Astrocyte (in vitro differentiated cells and primary cell): Measurements from ENCODE around the gene PGRMC2. TPM values are rescaled to one million over a fixed set of nuclear protein-coding genes. Genes with fewer than 3 reads are reported as not detected.

Experiments
- DNase-seq: peaks from one replicate; pipeline ENCODE4 v3.0.0-alpha.2; 2010; ENCODE audit warnings: low read depth
- FAIRE-seq: peaks from 2 replicates; lab custom pipeline; 2011; peaks lifted over from hg19 to GRCh38; lab: Jason Lieb, UNC
- H2AFZ ChIP-seq: 2 replicates; pipeline ENCODE4 v1.6.0; 2012; ENCODE audit warnings: low read depth, low read length, inconsistent platforms
- H3K27ac ChIP-seq: 2 replicates; pipeline ENCODE4 v1.5.1; 2011; ENCODE audit warnings: low read depth, low read length, inconsistent platforms
- H3K27me3 ChIP-seq: 2 replicates; pipeline ENCODE4 v1.6.0; 2011; ENCODE audit warnings: low read length, inconsistent platforms; ENCODE audit not compliant: insufficient read depth
- H3K36me3 ChIP-seq: 2 replicates; pipeline ENCODE4 v1.5.1; 2011; ENCODE audit warnings: low read length, inconsistent platforms; ENCODE audit not compliant: insufficient read depth
- H3K4me1 ChIP-seq: 2 replicates; pipeline ENCODE4 v1.5.1; 2011; ENCODE audit warnings: low read length, inconsistent platforms; ENCODE audit not compliant: insufficient read depth
- H3K4me2 ChIP-seq: 2 replicates; pipeline ENCODE4 v1.6.0; 2012; ENCODE audit warnings: low read length, inconsistent platforms
- H3K4me3 ChIP-seq: 2 replicates; pipeline ENCODE4 v1.5.1; 2011; ENCODE audit warnings: low read depth, mild to moderate bottlenecking, low read length, inconsistent platforms; ENCODE audit not compliant: insufficient read depth
- H3K79me2 ChIP-seq: 2 replicates; pipeline ENCODE4 v1.6.0; 2012; ENCODE audit warnings: mild to moderate bottlenecking, low read length, inconsistent platforms; ENCODE audit not compliant: insufficient read depth
- H3K9ac ChIP-seq: 2 replicates; pipeline ENCODE4 v1.6.0; 2012; ENCODE audit warnings: mild to moderate bottlenecking, low read length, inconsistent platforms
- H3K9me3 ChIP-seq: 2 replicates; pipeline ENCODE4 v1.5.1; 2012; ENCODE audit warnings: low read depth, mild to moderate bottlenecking, low read length, inconsistent platforms; ENCODE audit not compliant: insufficient read depth
- H4K20me1 ChIP-seq: 2 replicates; pipeline ENCODE4 v1.6.0; 2012; ENCODE audit warnings: low read length, inconsistent platforms; ENCODE audit not compliant: insufficient read depth
- H3K27ac Mint-ChIP-seq: one replicate; pipeline ENCODE4 v1.8.0; 2021; ENCODE audit warnings: mild to moderate bottlenecking, mixed read lengths; ENCODE audit not compliant: unreplicated experiment
- H3K27me3 Mint-ChIP-seq: one replicate; pipeline ENCODE4 v1.8.0; 2021; ENCODE audit warnings: low read depth, mixed read lengths; ENCODE audit not compliant: unreplicated experiment
- H3K36me3 Mint-ChIP-seq: one replicate; pipeline ENCODE4 v1.8.0; 2021; ENCODE audit warnings: low read depth, mixed read lengths; ENCODE audit not compliant: unreplicated experiment
- H3K4me1 Mint-ChIP-seq: one replicate; pipeline ENCODE4 v1.8.0; 2021; ENCODE audit warnings: low read depth, mixed read lengths; ENCODE audit not compliant: unreplicated experiment
- H3K4me3 Mint-ChIP-seq: one replicate; pipeline ENCODE4 v1.8.0; 2021; ENCODE audit warnings: mild to moderate bottlenecking, moderate library complexity, mixed read lengths; ENCODE audit not compliant: unreplicated experiment
- H3K9me3 Mint-ChIP-seq: one replicate; pipeline ENCODE4 v1.8.0; 2021; ENCODE audit warnings: mild to moderate bottlenecking, mixed read lengths; ENCODE audit not compliant: unreplicated experiment
- EZH2 ChIP-seq: IDR thresholded peaks from 2 replicates; pipeline ENCODE4 v1.6.1; 2012; ENCODE audit warnings: mild to moderate bottlenecking, low read length, inconsistent platforms; ENCODE audit not compliant: insufficient read depth
- total RNA-seq: library from RNA; stranded (reverse); gene quantifications from 2 replicates; pipeline ENCODE4 v1.2.1, GENCODE V29; 2021
- TF ChIP-seq, protein P1 (sequence below): IDR thresholded peaks from 2 replicates; pipeline ENCODE4 v1.5.1; 2011; ENCODE audit warnings: low read depth, mild to moderate bottlenecking, inconsistent platforms, low read length, moderate library complexity; ENCODE audit not compliant: insufficient read depth

Gene PGRMC2
- total RNA-seq, 1 donor from 2014 or later = 158 TPM

DNA sequence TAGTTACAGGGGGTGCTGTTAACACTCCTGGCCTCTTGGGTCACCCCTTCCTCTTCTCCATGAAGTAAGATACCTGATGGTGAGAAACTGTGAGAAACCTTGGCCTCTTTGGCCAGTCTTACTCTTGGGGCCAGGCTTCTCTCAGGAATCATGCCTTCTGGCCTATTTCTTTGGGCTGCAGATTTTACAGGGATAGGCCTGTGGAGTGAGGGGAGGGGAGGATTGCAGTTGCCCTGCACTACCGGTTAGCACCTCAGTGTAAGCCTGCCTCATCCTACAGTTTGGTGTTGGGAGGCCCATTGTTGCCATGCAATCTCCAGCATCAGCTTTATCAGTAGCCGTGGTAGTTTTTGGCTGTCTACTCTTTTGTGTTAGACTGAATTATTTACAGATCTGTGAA is 7.6 kb upstream of the PGRMC2 start:
- FAIRE-seq = no peak
- Histone ChIP-seq H3K9me3 (no peaks in the 10 kb centered on the region), H3K27ac (no peak overlapping the region)

DNA sequence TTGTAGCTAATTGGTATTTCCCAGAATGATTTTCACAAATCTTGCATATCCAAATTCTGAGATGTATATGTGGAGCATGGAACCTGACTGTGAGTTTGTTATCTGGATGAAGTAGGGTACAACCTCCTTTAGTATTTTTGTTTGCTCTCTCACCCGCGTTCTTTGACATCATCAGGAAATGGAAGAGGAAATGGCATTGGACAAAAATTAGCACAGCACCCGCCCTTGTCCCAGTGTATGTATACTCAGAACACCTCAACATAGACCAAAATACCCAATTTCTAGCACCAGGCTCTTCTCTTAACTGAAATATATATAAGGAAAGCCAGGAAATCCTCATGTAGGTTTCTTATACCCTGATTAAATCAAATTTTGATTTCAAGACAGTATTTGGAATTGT is 6.9 kb upstream of the PGRMC2 start:
- no peak overlapping the region for H3K27ac Mint-ChIP-seq
- peaks cover 4% of the 10 kb centered on the region for H3K9me3 Mint-ChIP-seq
- Histone ChIP-seq H4K20me1 (no peaks in the 10 kb centered on the region), H3K4me1 (no peaks in the 10 kb centered on the region), H2AFZ (no peak overlapping the region), H3K9me3 (no peaks in the 10 kb centered on the region), H3K4me3 (no peak overlapping the region), H3K4me2 (no peak overlapping the region), H3K27ac (no peak overlapping the region), H3K36me3 (no peaks in the 10 kb centered on the region), H3K9ac (no peak overlapping the region), H3K27me3 (no peaks in the 10 kb centered on the region), H3K79me2 (no peaks in the 10 kb centered on the region)
- no peak for TF ChIP-seq EZH2
- TF ChIP-seq, protein P1, sequence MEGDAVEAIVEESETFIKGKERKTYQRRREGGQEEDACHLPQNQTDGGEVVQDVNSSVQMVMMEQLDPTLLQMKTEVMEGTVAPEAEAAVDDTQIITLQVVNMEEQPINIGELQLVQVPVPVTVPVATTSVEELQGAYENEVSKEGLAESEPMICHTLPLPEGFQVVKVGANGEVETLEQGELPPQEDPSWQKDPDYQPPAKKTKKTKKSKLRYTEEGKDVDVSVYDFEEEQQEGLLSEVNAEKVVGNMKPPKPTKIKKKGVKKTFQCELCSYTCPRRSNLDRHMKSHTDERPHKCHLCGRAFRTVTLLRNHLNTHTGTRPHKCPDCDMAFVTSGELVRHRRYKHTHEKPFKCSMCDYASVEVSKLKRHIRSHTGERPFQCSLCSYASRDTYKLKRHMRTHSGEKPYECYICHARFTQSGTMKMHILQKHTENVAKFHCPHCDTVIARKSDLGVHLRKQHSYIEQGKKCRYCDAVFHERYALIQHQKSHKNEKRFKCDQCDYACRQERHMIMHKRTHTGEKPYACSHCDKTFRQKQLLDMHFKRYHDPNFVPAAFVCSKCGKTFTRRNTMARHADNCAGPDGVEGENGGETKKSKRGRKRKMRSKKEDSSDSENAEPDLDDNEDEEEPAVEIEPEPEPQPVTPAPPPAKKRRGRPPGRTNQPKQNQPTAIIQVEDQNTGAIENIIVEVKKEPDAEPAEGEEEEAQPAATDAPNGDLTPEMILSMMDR = no peak
- no peak overlapping the region for H3K4me3 Mint-ChIP-seq
- FAIRE-seq (no peak), DNase-seq (no peak)
- no peaks in the 10 kb centered on the region for H3K27me3 Mint-ChIP-seq
- peaks cover 6% of the 10 kb centered on the region for H3K36me3 Mint-ChIP-seq
- peaks cover 12% of the 10 kb centered on the region for H3K4me1 Mint-ChIP-seq

More for the DNA sequence above, 7.6 kb upstream of the PGRMC2 start:
- Mint-ChIP-seq H3K4me3 (no peak overlapping the region), H3K9me3 (peaks cover 4% of the 10 kb centered on the region), H3K36me3 (peaks cover 11% of the 10 kb centered on the region), H3K4me1 (peaks cover 13% of the 10 kb centered on the region), H3K27ac (no peak overlapping the region), H3K27me3 (no peaks in the 10 kb centered on the region)
- H3K27me3 ChIP-seq = no peaks in the 10 kb centered on the region
- no peak overlapping the region for H3K4me3 ChIP-seq
- no peak for DNase-seq
- H3K79me2 ChIP-seq = no peaks in the 10 kb centered on the region
- no peaks in the 10 kb centered on the region for H4K20me1 ChIP-seq
- H3K4me1 ChIP-seq = no peaks in the 10 kb centered on the region
- no peak for TF ChIP-seq EZH2
- TF ChIP-seq, protein P1 = no peak
- H3K4me2 ChIP-seq = no peak overlapping the region
- H3K36me3 ChIP-seq = no peaks in the 10 kb centered on the region
- no peak overlapping the region for H2AFZ ChIP-seq
- no peak overlapping the region for H3K9ac ChIP-seq

DNA sequence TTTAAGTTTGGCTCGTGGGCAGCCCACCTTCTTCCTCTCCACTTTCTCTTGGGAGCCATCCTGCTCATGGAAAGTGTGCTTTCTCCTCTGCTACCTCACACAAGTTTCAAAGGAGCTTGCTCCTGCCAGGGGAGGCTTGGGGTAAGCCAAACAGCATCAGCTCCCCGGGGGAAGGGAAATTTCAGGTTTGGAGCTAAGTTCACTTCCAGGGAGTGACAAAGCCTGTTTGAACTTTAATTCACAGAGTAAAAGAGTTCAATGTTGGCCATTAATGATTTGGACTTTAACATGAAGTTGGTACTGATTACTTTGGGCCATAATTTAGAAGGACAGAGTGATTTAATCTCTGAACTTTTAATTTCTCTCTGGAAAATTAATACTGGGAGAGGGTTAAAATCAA is 4.7 kb upstream of the PGRMC2 start:
- Mint-ChIP-seq H3K27me3 (no peaks in the 10 kb centered on the region), H3K4me3 (no peak overlapping the region), H3K36me3 (peaks cover 2% of the 10 kb centered on the region), H3K4me1 (peaks cover 15% of the 10 kb centered on the region), H3K27ac (no peak overlapping the region), H3K9me3 (peaks cover 4% of the 10 kb centered on the region)
- Histone ChIP-seq H3K4me2 (no peak overlapping the region), H3K27me3 (no peaks in the 10 kb centered on the region), H3K9me3 (no peaks in the 10 kb centered on the region), H4K20me1 (no peaks in the 10 kb centered on the region), H3K4me1 (peaks cover 4% of the 10 kb centered on the region), H3K4me3 (no peak overlapping the region), H3K9ac (no peak overlapping the region), H3K36me3 (no peaks in the 10 kb centered on the region), H3K79me2 (no peaks in the 10 kb centered on the region), H3K27ac (no peak overlapping the region), H2AFZ (no peak overlapping the region)
- DNase-seq = no peak
- no peak for TF ChIP-seq EZH2
- TF ChIP-seq, protein P1 = no peak
- no peak for FAIRE-seq
